ENCODE results near the gene CTNS.
"Not testable (repeated sequence)": the region's sequence is repeated elsewhere in the genome, so short reads cannot be mapped to it uniquely, and the experiment has no call there.

Gene CTNS

GRCh38 chr17:3688027-3688553 is 51.5 kb downstream of the CTNS start:
- no peak for DNase-seq (ENCODE audit: low spot score)

- no peak for DNase-seq (ENCODE audit: low spot score)
These were observed 52.3 kb downstream of the CTNS start for GRCh38 chr17:3688852-3689261.

- DNase-seq (ENCODE audit: low spot score), result no peak
These were observed 52.9 kb downstream of the CTNS start for GRCh38 chr17:3689262-3690093.

GRCh38 chr17:3690094-3690715 is 53.6 kb downstream of the CTNS start:
- DNase-seq (ENCODE audit: low spot score), result no peak

GRCh38 chr17:3691617-3692067 is 55.1 kb downstream of the CTNS start:
- DNase-seq (ENCODE audit: low spot score), result no peak

GRCh38 chr17:3692346-3692745 is 55.8 kb downstream of the CTNS start:
- no peak for DNase-seq (ENCODE audit: low spot score)

- no peak for DNase-seq (ENCODE audit: low spot score)
These were observed 56.6 kb downstream of the CTNS start for GRCh38 chr17:3693141-3693540.

GRCh38 chr17:3693829-3694231 is 57.3 kb downstream of the CTNS start:
- no peak for DNase-seq (ENCODE audit: low spot score)

GRCh38 chr17:3695129-3695722 is 58.7 kb downstream of the CTNS start:
- DNase-seq (ENCODE audit: low spot score), result no peak

- DNase-seq (ENCODE audit: low spot score), result no peak
These were observed 59.3 kb downstream of the CTNS start, which contains the start of gene P2RX5 for GRCh38 chr17:3695723-3696411. P2RX5 (minus strand) TSS chr17:3696155; CDS start chr17:3696005, 150 bp downstream.

GRCh38 chr17:3697103-3697476 is 60.5 kb downstream of the CTNS start:
- DNase-seq (ENCODE audit: low spot score), result no peak

GRCh38 chr17:3698139-3698538 is 61.6 kb downstream of the CTNS start:
- DNase-seq (ENCODE audit: low spot score), result no peak

GRCh38 chr17:3699951-3700350 is 63.4 kb downstream of the CTNS start:
- no peak for DNase-seq (ENCODE audit: low spot score)

GRCh38 chr17:3702041-3702539 is 65.5 kb downstream of the CTNS start:
- DNase-seq (ENCODE audit: low spot score), result not testable (repeated sequence)

- no peak for DNase-seq (ENCODE audit: low spot score)
These were observed 68.6 kb downstream of the CTNS start for GRCh38 chr17:3704931-3705717.

GRCh38 chr17:3705718-3705984 is 69.1 kb downstream of the CTNS start:
- DNase-seq (ENCODE audit: low spot score), result not testable (repeated sequence)

GRCh38 chr17:3708366-3708765 is 71.8 kb downstream of the CTNS start:
- DNase-seq (ENCODE audit: low spot score), result no peak

GRCh38 chr17:3710951-3711383 is 74.4 kb downstream of the CTNS start:
- DNase-seq (ENCODE audit: low spot score), result no peak
